H1 (cell line): Measurements from ENCODE around the gene SLC4A11. TPM values are rescaled to one million over a fixed set of nuclear protein-coding genes. Genes with fewer than 3 reads are reported as not detected.
A peak's percentile ranks its signal among the peaks of the same experiment; 100 is the strongest.

ENCODE experiments used
- CTCF ChIA-PET: fragments of 300-600 bp; sonication (Branson Sonifier 250); formaldehyde crosslinking; loops from one replicate; lab custom pipeline; 2021; ENCODE audit not compliant: partially characterized antibody; lab: Charles Lee
- POLR2A ChIA-PET: fragments of 300-600 bp; sonication (Branson Sonifier 250); formaldehyde crosslinking; loops from one replicate; lab custom pipeline; 2021; ENCODE audit warnings: inconsistent platforms; ENCODE audit not compliant: partially characterized antibody; lab: Charles Lee
- DNase-seq, 2 experiments: peaks; one replicate each; pipeline versions ENCODE4 v3.0.0 to v3.0.0-alpha.2; 2010 to 2022; ENCODE audit warnings: low spot score in 2 of 2, low read depth in 1 of 2, mixed read lengths in 1 of 2
- FAIRE-seq: peaks from 2 replicates; lab custom pipeline; 2011; peaks lifted over from hg19 to GRCh38; lab: Jason Lieb, UNC
- H2AFZ ChIP-seq: 2 replicates; pipeline ENCODE4 v1.8.1; 2012; ENCODE audit warnings: low read length, inconsistent platforms
- H2AK5ac ChIP-seq: 2 replicates; pipeline ENCODE4 v1.6.1; 2013; ENCODE audit warnings: low read depth, low read length
- H2BK120ac ChIP-seq: replicated peaks from 2 replicates; pipeline ENCODE3; 2013; ENCODE audit warnings: low read depth, low read length, inconsistent platforms
- H2BK12ac ChIP-seq: 2 replicates; pipeline ENCODE4 v1.6.1; 2013; ENCODE audit warnings: low read depth, low read length
- H2BK15ac ChIP-seq: 2 replicates; pipeline ENCODE4 v1.6.1; 2013; ENCODE audit warnings: low read length
- H2BK20ac ChIP-seq: 2 replicates; pipeline ENCODE4 v1.6.1; 2013; ENCODE audit warnings: low read length
- H2BK5ac ChIP-seq: 2 replicates; pipeline ENCODE4 v1.6.1; 2013; ENCODE audit warnings: low read depth, low read length
- H3K14ac ChIP-seq: 2 replicates; pipeline ENCODE4 v1.6.1; 2013; ENCODE audit warnings: inconsistent platforms; ENCODE audit not compliant: insufficient read length
- H3K18ac ChIP-seq: 2 replicates; pipeline ENCODE4 v1.6.1; 2013; ENCODE audit warnings: low read length; ENCODE audit errors: extremely low read depth
- H3K23ac ChIP-seq: 2 replicates; pipeline ENCODE4 v1.6.1; 2013; ENCODE audit warnings: inconsistent platforms; ENCODE audit not compliant: insufficient read length
- H3K23me2 ChIP-seq: 2 replicates; pipeline ENCODE4 v1.6.1; 2013; ENCODE audit warnings: low read depth, low read length
- H3K27ac ChIP-seq: 2 replicates; pipeline ENCODE4 v1.6.1; 2011; ENCODE audit warnings: low read depth, low read length, inconsistent platforms
- H3K27me3 ChIP-seq, 4 experiments: replicated peaks in 1 of 4; 1 replicate in 1 of 4; 2 replicates in 3 of 4; pipeline versions ENCODE4 v1.6.1 to v1.8.1; 2011 to 2013; ENCODE audit warnings: low read length in 3 of 4, mild to moderate bottlenecking in 3 of 4, inconsistent platforms in 2 of 4, mixed read lengths in 2 of 4, moderate library complexity in 1 of 4; ENCODE audit not compliant: control insufficient read depth in 3 of 4, insufficient read depth in 3 of 4; ENCODE audit errors: extremely low read depth in 1 of 4
- H3K36me3 ChIP-seq, 4 experiments: 2 replicates each; pipeline versions ENCODE4 v1.6.1 to v1.8.1; 2011 to 2013; ENCODE audit warnings: mild to moderate bottlenecking in 4 of 4, low read length in 3 of 4, moderate library complexity in 2 of 4, control low read depth in 1 of 4, inconsistent platforms in 1 of 4; ENCODE audit not compliant: insufficient read depth in 4 of 4, control insufficient read depth in 2 of 4
- H3K4ac ChIP-seq: replicated peaks from 2 replicates; pipeline ENCODE3; 2013; ENCODE audit warnings: low read length, low read depth, mixed read lengths, inconsistent platforms; ENCODE audit not compliant: insufficient read length
- H3K4me1 ChIP-seq, 4 experiments: replicated peaks in 1 of 4; 1 replicate in 1 of 4; 2 replicates in 3 of 4; pipeline versions ENCODE4 v1.6.1 to v1.8.1; 2011 to 2013; ENCODE audit warnings: low read length in 3 of 4, inconsistent platforms in 2 of 4, mixed read lengths in 1 of 4; ENCODE audit not compliant: insufficient read depth in 4 of 4, control insufficient read depth in 3 of 4
- H3K4me2 ChIP-seq, 2 experiments: 2 replicates each; pipeline versions ENCODE4 v1.6.1 to v1.8.1; 2011 to 2013; ENCODE audit warnings: low read depth in 2 of 2, low read length in 2 of 2, control low read depth in 1 of 2, inconsistent platforms in 1 of 2, mild to moderate bottlenecking in 1 of 2; ENCODE audit not compliant: insufficient read depth in 1 of 2
- H3K4me3 ChIP-seq, 4 experiments: fragments of 200-600, 300-600 bp in 1 of 4; sonication (generic), shearing (Covaris generic), sonication (Bioruptor Twin) in 1 of 4; 2 replicates each; pipeline versions ENCODE4 v1.5.1 to v1.8.1; 2011 to 2016; ENCODE audit warnings: low read length in 4 of 4, low read depth in 3 of 4, control low read depth in 2 of 4, inconsistent platforms in 2 of 4, mild to moderate bottlenecking in 2 of 4, mixed read lengths in 1 of 4, moderate library complexity in 1 of 4; ENCODE audit not compliant: insufficient read depth in 2 of 4; ENCODE audit errors: extremely low read depth in 1 of 4
- H3K56ac ChIP-seq: replicated peaks from 2 replicates; pipeline ENCODE3; 2013; ENCODE audit warnings: low read depth, mild to moderate bottlenecking, mixed read lengths, low read length, inconsistent platforms; ENCODE audit not compliant: insufficient read length
- H3K79me1 ChIP-seq: 2 replicates; pipeline ENCODE4 v1.6.1; 2013; ENCODE audit warnings: low read depth, low read length, control low read depth
- H3K79me2 ChIP-seq, 2 experiments: 2 replicates each; pipeline versions ENCODE4 v1.6.1 to v1.8.1; 2012 to 2013; ENCODE audit warnings: low read length in 2 of 2, mild to moderate bottlenecking in 2 of 2, inconsistent platforms in 1 of 2; ENCODE audit not compliant: insufficient read depth in 2 of 2, control insufficient read depth in 1 of 2
- H3K9ac ChIP-seq, 4 experiments: replicated peaks in 1 of 4; 1 replicate in 1 of 4; 2 replicates in 3 of 4; pipeline versions ENCODE4 v1.6.1 to v1.8.1; 2011 to 2013; ENCODE audit warnings: low read depth in 3 of 4, low read length in 3 of 4, control low read depth in 2 of 4, mild to moderate bottlenecking in 2 of 4, moderate library complexity in 2 of 4, inconsistent platforms in 1 of 4; ENCODE audit errors: extremely low read depth in 1 of 4
- H3K9me3 ChIP-seq, 2 experiments: 2 replicates each; pipeline versions ENCODE4 v1.6.1 to v1.8.1; 2012 to 2013; ENCODE audit warnings: mild to moderate bottlenecking in 2 of 2, moderate library complexity in 2 of 2, control low read depth in 1 of 2, inconsistent platforms in 1 of 2, low read depth in 1 of 2, low read length in 1 of 2, mixed read lengths in 1 of 2; ENCODE audit not compliant: insufficient read depth in 2 of 2
- H4K20me1 ChIP-seq, 2 experiments: replicated peaks in 1 of 2; 2 replicates each; pipeline versions ENCODE3 to v1.8.1; 2011 to 2013; ENCODE audit warnings: inconsistent platforms in 2 of 2, low read length in 2 of 2, mild to moderate bottlenecking in 1 of 2; ENCODE audit not compliant: insufficient read depth in 2 of 2, control insufficient read depth in 1 of 2
- H4K5ac ChIP-seq: 2 replicates; pipeline ENCODE4 v1.6.1; 2013; ENCODE audit warnings: low read length, low read depth, mixed read lengths, inconsistent platforms; ENCODE audit not compliant: insufficient read length
- H4K8ac ChIP-seq: 2 replicates; pipeline ENCODE4 v1.8.0; 2013; ENCODE audit warnings: mild to moderate bottlenecking, moderate library complexity, low read length, inconsistent platforms; ENCODE audit not compliant: insufficient read depth; ENCODE audit errors: extremely low read depth
- H4K91ac ChIP-seq: replicated peaks from 2 replicates; pipeline ENCODE3; 2013; ENCODE audit warnings: low read length, mixed read lengths, inconsistent platforms; ENCODE audit not compliant: insufficient read length
- BCL11A ChIP-seq, 2 experiments: IDR thresholded peaks; one replicate each; pipeline ENCODE4 v1.6.1; 2011; ENCODE audit warnings: low read depth in 2 of 2, low read length in 2 of 2, mild to moderate bottlenecking in 2 of 2
- BRCA1 ChIP-seq: IDR thresholded peaks from 2 replicates; pipeline ENCODE4 v1.6.1; 2012; ENCODE audit warnings: low read depth, low read length, improper control_type of control experiment
- CHD2 ChIP-seq: IDR thresholded peaks from 2 replicates; pipeline ENCODE4 v1.6.1; 2012; ENCODE audit warnings: low read length, improper control_type of control experiment
- HDAC6 ChIP-seq: IDR thresholded peaks from one replicate; pipeline ENCODE4 v1.7.1; 2012; ENCODE audit warnings: low read depth, mild to moderate bottlenecking, inconsistent platforms, low read length, moderate library complexity
- JUND ChIP-seq: IDR thresholded peaks from 2 replicates; pipeline ENCODE4 v1.6.1; 2011; ENCODE audit warnings: mild to moderate bottlenecking, improper control_type of control experiment, low read length
- NANOG ChIP-seq: IDR thresholded peaks from 2 replicates; pipeline ENCODE4 v1.6.1; 2011; ENCODE audit warnings: low read length, low read depth, mild to moderate bottlenecking, inconsistent platforms; ENCODE audit not compliant: insufficient read depth, poor library complexity, severe bottlenecking
- SIRT6 ChIP-seq: IDR thresholded peaks from one replicate; pipeline ENCODE4 v1.7.1; 2012; ENCODE audit warnings: low read length, inconsistent platforms
- SP2 ChIP-seq: IDR thresholded peaks from 2 replicates; pipeline ENCODE4 v1.6.1; 2012; ENCODE audit warnings: mild to moderate bottlenecking, low read length, inconsistent platforms
- SP4 ChIP-seq: IDR thresholded peaks from 2 replicates; pipeline ENCODE4 v1.6.1; 2012; ENCODE audit warnings: low read length, inconsistent platforms
- SUZ12 ChIP-seq: fragments of 200-600 bp; sonication (generic); IDR thresholded peaks from 2 replicates; pipeline ENCODE4 v1.6.1; 2012; ENCODE audit warnings: mild to moderate bottlenecking, inconsistent platforms, low read length, moderate library complexity, mixed read lengths
- TBP ChIP-seq: IDR thresholded peaks from 2 replicates; pipeline ENCODE4 v1.6.1; 2011; ENCODE audit warnings: low read depth, low read length, improper control_type of control experiment
- WGBS, 2 experiments: shearing (Covaris generic) in 1 of 2; methylation state at CpG; one replicate each; pipeline versions ENCODE4 v1.1.6 to v1.1.7; 2013 to 2015; ENCODE audit warnings: low lambda C conversion rate in 2 of 2, mixed read lengths in 2 of 2, inconsistent platforms in 1 of 2, low coverage in 1 of 2, missing lambda C conversion rate in 1 of 2; ENCODE audit not compliant: insufficient replicate concordance in 2 of 2, insufficient coverage in 1 of 2, insufficient read length in 1 of 2; ENCODE audit errors: extremely low coverage in 1 of 2, missing lambda C conversion rate in 1 of 2; 5-methylcytosine and 5-hydroxymethylcytosine counted together
- polyA plus RNA-seq, 7 experiments: library from polyadenylated mRNA; depleted of rRNA in 3 of 7; stranded (reverse) in 5 of 7; unstranded in 2 of 7; fragments of >200 nt in 5 of 7; fragments of 200-250 nt in 2 of 7; gene quantifications; 1 replicate in 5 of 7; 2 replicates in 1 of 7; 4 replicates in 1 of 7; pipeline versions ENCODE4 v1.2.1 to v1.2.3, GENCODE V29; 2011 to 2013; ENCODE audit warnings: missing spikeins in 2 of 7, mixed read lengths in 2 of 7
- total RNA-seq: library from RNA; stranded (reverse); fragmentation: NEBNext Ultra II Directional; extraction: Animal tissue kit (Norgen Biotek cat#: 25700); gene quantifications from 2 replicates; pipeline ENCODE4 v1.2.1, GENCODE V29; 2021

Gene SLC4A11
- total and polyA plus RNA-seq, 2 of the 8 experiments (the other 6 are each of a cell fraction or from before 2014, with no cell fraction given): 11.9 to 32.3 TPM

GRCh38 chr20:3209257-3209945, 29.6 kb downstream of the SLC4A11 start, which contains the start of gene ITPA:
Gene ITPA (plus strand): TSS chr20:3209498. CDS start chr20:3209552, 54 bp downstream.
- H3K4me2 ChIP-seq: peak within 1 kb of the TSS; percentile 94 to 97
- H3K9me3 ChIP-seq: no peaks in the 10 kb centered on the region
- peak within 1 kb of the TSS; percentile 72; the same call in 1 of the 2 replicates for H2BK5ac ChIP-seq
- peaks cover 0 to 9% (median 1%) of the 10 kb centered on the region in 4 experiments; a peak in 4 of 7 replicates for H3K4me1 ChIP-seq
- peak within 1 kb of the TSS; percentile 35 to 90 (median 56) for H3K9ac ChIP-seq
- no peak within 1 kb of the TSS; the same call in 1 of the 2 replicates for H2BK15ac ChIP-seq
- DNase-seq (peak in 1 of 2 experiments; percentile 77), FAIRE-seq (no peak)
- H4K91ac ChIP-seq: peak within 1 kb of the TSS; percentile 30
- no peak within 1 kb of the TSS for H3K14ac ChIP-seq
- peak within 1 kb of the TSS; percentile 33 for H3K56ac ChIP-seq
- 1% methylated on average over 40 of the region's 48 CpGs; no CpG with 5 or more reads in 1 of the 2 experiments for WGBS, 2 experiments
- H3K18ac ChIP-seq: peak within 1 kb of the TSS; percentile 43
- H3K23me2 ChIP-seq: peaks cover 12% of the 10 kb centered on the region
- no peak within 1 kb of the TSS for H2BK20ac ChIP-seq
- H2AFZ ChIP-seq: peak within 1 kb of the TSS; percentile 73; the same call in 1 of the 2 replicates
- H4K20me1 ChIP-seq: peaks cover 0 to 2% of the 10 kb centered on the region in 2 experiments
- H3K79me2 ChIP-seq: peaks cover 4 to 22% of the 10 kb centered on the region in 2 experiments; a peak in 3 of 4 replicates
- ChIA-PET POLR2A (interaction anchor here (0.6 to 3.6 kb wide), 12 partner anchors 9 to 164 kb away, joined by 3 to 14 read pairs (median 4); partner anchors contain the start of genes FASTKD5, LZTS3, MRPS26 and SLC4A11), CTCF (interaction anchor here (0.9 to 2.2 kb wide), 4 partner anchors 9 to 56 kb away, joined by 3 to 6 read pairs (median 4); no protein-coding TSS in a partner anchor)
- peak within 1 kb of the TSS; percentile 82 for H4K5ac ChIP-seq
- peaks cover 4 to 12% (median 8%) of the 10 kb centered on the region in 4 experiments; a peak in 7 of 8 replicates for H3K36me3 ChIP-seq
- H4K8ac ChIP-seq: 0 out of 2 replicates have a peak within 1 kb of the TSS, but pooled peaks have one; percentile 20
- peaks cover 13% of the 10 kb centered on the region for H3K79me1 ChIP-seq
- H3K23ac ChIP-seq: no peak within 1 kb of the TSS
- H3K4me3 ChIP-seq: peak within 1 kb of the TSS; percentile 90 to 96 (median 94)
- peak within 1 kb of the TSS; percentile 27 for H3K4ac ChIP-seq
- no peak within 1 kb of the TSS; the same call in 1 of the 2 replicates for H2BK12ac ChIP-seq
- H2AK5ac ChIP-seq: peak within 1 kb of the TSS; percentile 75; the same call in 1 of the 2 replicates
- H3K27ac ChIP-seq: peak within 1 kb of the TSS; percentile 23; the same call in 1 of the 2 replicates
- no peaks in the 10 kb centered on the region for H3K27me3 ChIP-seq
- H2BK120ac ChIP-seq: no peak within 1 kb of the TSS
- no peak for TF ChIP-seq SP4
- TF ChIP-seq TBP: no peak; the same call in 1 of the 2 replicates
- no peak for TF ChIP-seq BRCA1
- TF ChIP-seq BCL11A (IDR thresholded peaks at IDR 0.05; ENCODE audit: low read depth in 2 of 2, low read length in 2 of 2): no peak
- no peak for TF ChIP-seq JUND
- TF ChIP-seq HDAC6: no peak
- no peak for TF ChIP-seq CHD2
- no peak for TF ChIP-seq SP2
- TF ChIP-seq NANOG: no peak
- no peak for TF ChIP-seq SUZ12
- TF ChIP-seq SIRT6: no peak
